ENCODE measurements around the gene BCAR1. TPM values are rescaled to one million over a fixed set of nuclear protein-coding genes. Genes with fewer than 3 reads are reported as not detected.
"Not testable (repeated sequence)": the region's sequence is repeated elsewhere in the genome, so short reads cannot be mapped to it uniquely, and the experiment has no call there.

The BCAR1 gene
- total and polyA plus RNA-seq, 7 experiments from 2014 or later: not detected

DNA sequence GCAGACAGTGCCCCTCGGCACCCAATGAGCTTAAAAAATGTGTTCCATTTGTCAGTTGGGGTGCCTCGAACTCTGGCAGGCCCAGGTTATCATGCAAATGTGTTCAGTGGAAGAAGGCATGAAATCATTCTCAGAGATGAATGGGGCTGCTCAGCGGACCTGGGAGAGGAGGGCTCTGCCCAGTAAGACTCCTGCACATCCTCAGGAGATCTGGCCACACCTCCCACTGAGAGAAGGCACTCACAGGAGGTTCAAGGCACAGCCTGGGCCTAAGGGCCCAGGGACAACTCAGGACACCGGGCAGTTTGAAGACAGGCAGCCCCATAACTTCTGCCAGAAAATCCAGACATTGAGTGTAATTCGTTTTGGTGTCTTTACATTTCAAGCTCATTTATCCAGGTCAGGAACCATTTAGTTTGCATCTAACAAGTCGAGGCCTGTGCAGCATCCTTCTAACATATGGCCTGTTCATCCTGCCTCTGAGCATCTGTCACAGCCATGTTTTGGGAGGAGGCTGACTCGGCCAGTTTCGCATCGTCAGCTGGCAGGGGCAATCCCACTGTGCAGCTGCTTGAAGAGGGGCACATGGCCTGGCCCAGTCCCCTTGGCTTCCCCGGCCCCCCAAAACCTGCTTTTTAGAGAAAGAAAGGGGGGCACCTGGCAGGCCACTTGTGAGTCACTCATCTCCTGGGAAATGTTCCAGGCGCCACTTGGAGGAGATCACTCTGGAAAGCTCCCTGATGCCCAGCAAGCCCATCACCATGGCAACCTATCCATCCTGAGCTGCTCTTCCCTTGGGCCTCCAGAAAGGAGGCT is 31.2 kb upstream of the BCAR1 start:
- H3K4me1 ChIP-seq (ENCODE audit: control insufficient read depth in 2 of 2, insufficient read depth in 2 of 2, low read length in 2 of 2): no peaks in the 10 kb centered on the region
- peaks cover 5 to 46% (median 20%) of the 10 kb centered on the region in 5 donors for H3K27me3 Mint-ChIP-seq
- ATAC-seq (no peak), DNase-seq (no peak)
- no peaks in the 10 kb centered on the region for H3K9me3 ChIP-seq (ENCODE audit: control insufficient read depth in 2 of 3, low read length in 3 of 3)
- peaks cover 0 to 1% (median 0%) of the 10 kb centered on the region in 11 donors for H3K9me3 Mint-ChIP-seq
- H3K27ac Mint-ChIP-seq: no peak overlapping the region
- peaks cover 0 to 23% (median 11%) of the 10 kb centered on the region in 5 donors for H3K36me3 Mint-ChIP-seq
- no peak overlapping the region for H3K27ac ChIP-seq (ENCODE audit: low read depth, low read length)
- no peak overlapping the region for H3K4me3 ChIP-seq (ENCODE audit: low read length)
- peaks cover 0 to 6% (median 0%) of the 10 kb centered on the region in 7 donors for H3K4me1 Mint-ChIP-seq
- no peak overlapping the region for H3K4me3 Mint-ChIP-seq
- H3K36me3 ChIP-seq (ENCODE audit: control insufficient read depth in 2 of 3, insufficient read depth in 3 of 3, low read length in 3 of 3): no peaks in the 10 kb centered on the region
- H3K27me3 ChIP-seq (ENCODE audit: control insufficient read depth in 2 of 2, insufficient read depth in 2 of 2, low read length in 2 of 2): no peaks in the 10 kb centered on the region
- intact Hi-C loops (cut with micrococcal nuclease): no loop called here
- POLR2A ChIA-PET: no interaction called here
- CTCF ChIA-PET: no interaction called here

DNA sequence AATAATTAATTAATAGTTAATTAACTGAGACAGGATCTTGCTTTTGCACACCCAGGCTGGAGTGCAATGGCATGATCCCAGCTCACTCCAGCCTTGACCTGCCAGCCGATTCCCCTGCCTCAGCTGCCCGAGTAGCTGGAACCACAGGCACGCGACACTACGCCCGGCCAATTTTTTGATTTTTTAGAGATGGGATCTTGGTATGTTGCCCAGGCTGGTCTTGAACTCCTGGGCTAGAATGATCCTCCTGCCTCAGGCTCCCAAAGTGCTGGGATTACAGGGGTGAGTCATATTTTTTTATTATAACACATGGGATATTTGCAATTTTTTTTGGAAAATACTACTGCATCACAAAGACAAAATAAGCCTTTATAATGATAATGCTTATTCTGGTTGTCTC is 30.4 kb upstream of the BCAR1 start:
- intact Hi-C loops (cut with micrococcal nuclease): no loop called here
- Histone ChIP-seq H3K36me3 (ENCODE audit: control insufficient read depth in 2 of 3, insufficient read depth in 3 of 3, low read length in 3 of 3) (no peaks in the 10 kb centered on the region), H3K9me3 (ENCODE audit: control insufficient read depth in 2 of 3, low read length in 3 of 3) (no peaks in the 10 kb centered on the region), H3K27me3 (ENCODE audit: control insufficient read depth in 2 of 2, insufficient read depth in 2 of 2, low read length in 2 of 2) (no peaks in the 10 kb centered on the region), H3K4me3 (ENCODE audit: low read length) (no peak overlapping the region), H3K27ac (ENCODE audit: low read depth, low read length) (no peak overlapping the region), H3K4me1 (ENCODE audit: control insufficient read depth in 2 of 2, insufficient read depth in 2 of 2, low read length in 2 of 2) (no peaks in the 10 kb centered on the region)
- peaks cover 0 to 23% (median 11%) of the 10 kb centered on the region in 5 donors for H3K36me3 Mint-ChIP-seq
- ATAC-seq (no peak), DNase-seq (no peak)
- H3K27ac Mint-ChIP-seq: no peak overlapping the region
- peaks cover 0 to 1% (median 0%) of the 10 kb centered on the region in 11 donors for H3K9me3 Mint-ChIP-seq
- peaks cover 5 to 49% (median 20%) of the 10 kb centered on the region in 5 donors for H3K27me3 Mint-ChIP-seq
- H3K4me1 Mint-ChIP-seq: peaks cover 0 to 1% (median 0%) of the 10 kb centered on the region in 7 donors
- CTCF ChIA-PET: interaction anchor here (0.7 kb wide), 1 partner anchor 108 kb away, joined by 3 read pairs; no protein-coding TSS in a partner anchor
- POLR2A ChIA-PET: no interaction called here
- H3K4me3 Mint-ChIP-seq: no peak overlapping the region

DNA sequence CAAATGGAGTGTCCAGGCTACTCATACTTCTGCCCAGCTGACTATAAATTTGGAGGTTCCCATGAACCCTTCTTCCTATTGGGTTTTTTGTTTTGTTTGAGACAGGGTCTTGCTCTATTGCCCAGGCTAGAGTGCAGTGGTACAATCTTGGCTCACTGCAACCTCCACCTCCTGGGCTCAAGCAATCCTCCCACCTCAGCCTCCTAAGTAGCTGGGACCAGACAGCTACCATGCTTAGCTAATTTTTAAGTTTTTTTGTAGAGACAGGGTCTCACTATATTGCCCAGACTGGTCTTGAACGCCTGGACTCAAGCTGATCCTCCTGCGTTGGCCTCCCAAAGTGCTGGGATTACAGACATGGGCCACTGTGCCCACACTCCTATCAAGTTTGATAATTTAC is 29.6 kb upstream of the BCAR1 start:
- POLR2A ChIA-PET; H3K4me3 ChIP-seq (ENCODE audit: low read length); intact Hi-C loops (cut with micrococcal nuclease); H3K27ac Mint-ChIP-seq; DNase-seq; H3K27ac ChIP-seq (ENCODE audit: low read depth, low read length); H3K27me3 ChIP-seq (ENCODE audit: control insufficient read depth in 2 of 2, insufficient read depth in 2 of 2, low read length in 2 of 2); H3K9me3 Mint-ChIP-seq; H3K4me1 Mint-ChIP-seq; ATAC-seq; H3K9me3 ChIP-seq (ENCODE audit: control insufficient read depth in 2 of 3, low read length in 3 of 3); H3K4me3 Mint-ChIP-seq; H3K36me3 ChIP-seq (ENCODE audit: control insufficient read depth in 2 of 3, insufficient read depth in 3 of 3, low read length in 3 of 3); H3K4me1 ChIP-seq (ENCODE audit: control insufficient read depth in 2 of 2, insufficient read depth in 2 of 2, low read length in 2 of 2): not testable (repeated sequence)
- H3K27me3 Mint-ChIP-seq: peaks cover 5 to 49% (median 19%) of the 10 kb centered on the region in 5 donors
- H3K36me3 Mint-ChIP-seq: peaks cover 0 to 19% (median 8%) of the 10 kb centered on the region in 5 donors
- CTCF ChIA-PET: interaction anchor here (0.6 kb wide), 1 partner anchor 47 kb away, joined by 4 read pairs; no protein-coding TSS in a partner anchor

DNA sequence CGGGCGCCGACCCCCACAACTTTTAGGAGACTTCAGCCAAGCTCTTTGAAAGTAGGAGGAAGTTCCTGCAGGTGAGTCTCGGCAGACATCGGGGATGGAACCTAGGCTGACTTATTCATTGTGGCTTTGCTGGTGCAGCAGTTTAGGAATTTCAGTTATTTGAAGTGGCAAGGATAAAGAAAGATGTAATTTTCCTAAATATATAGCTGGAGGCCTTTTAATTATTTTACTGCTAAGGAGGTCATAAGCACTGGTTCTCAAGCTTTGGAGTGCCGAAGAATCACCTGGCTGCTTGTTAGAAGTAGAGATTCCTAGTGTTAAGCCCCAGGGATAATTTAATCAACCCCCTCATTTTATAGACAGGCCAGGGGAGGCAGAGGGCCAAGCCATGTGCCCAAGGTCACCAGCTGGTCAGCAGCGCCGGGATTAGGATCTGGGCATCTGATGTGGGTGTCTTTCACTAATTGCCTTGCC is 28.9 kb upstream of the BCAR1 start:
- no peak for DNase-seq
- CTCF ChIA-PET: no interaction called here
- Histone ChIP-seq H3K36me3 (ENCODE audit: control insufficient read depth in 2 of 3, insufficient read depth in 3 of 3, low read length in 3 of 3) (no peaks in the 10 kb centered on the region), H3K27me3 (ENCODE audit: control insufficient read depth in 2 of 2, insufficient read depth in 2 of 2, low read length in 2 of 2) (no peaks in the 10 kb centered on the region), H3K27ac (ENCODE audit: low read depth, low read length) (no peak overlapping the region), H3K4me3 (ENCODE audit: low read length) (no peak overlapping the region), H3K4me1 (ENCODE audit: control insufficient read depth in 2 of 2, insufficient read depth in 2 of 2, low read length in 2 of 2) (no peaks in the 10 kb centered on the region), H3K9me3 (ENCODE audit: control insufficient read depth in 2 of 3, low read length in 3 of 3) (no peaks in the 10 kb centered on the region)
- H3K4me3 Mint-ChIP-seq: no peak overlapping the region
- H3K36me3 Mint-ChIP-seq: peaks cover 0 to 15% (median 3%) of the 10 kb centered on the region in 5 donors
- H3K27me3 Mint-ChIP-seq: peaks cover 0 to 47% (median 19%) of the 10 kb centered on the region in 5 donors
- H3K27ac Mint-ChIP-seq: no peak overlapping the region
- POLR2A ChIA-PET: no interaction called here
- H3K9me3 Mint-ChIP-seq: peaks cover 0 to 1% (median 0%) of the 10 kb centered on the region in 11 donors
- no peak for ATAC-seq
- peaks cover 0 to 1% (median 0%) of the 10 kb centered on the region in 7 donors for H3K4me1 Mint-ChIP-seq
- intact Hi-C loops (cut with micrococcal nuclease): no loop called here

DNA sequence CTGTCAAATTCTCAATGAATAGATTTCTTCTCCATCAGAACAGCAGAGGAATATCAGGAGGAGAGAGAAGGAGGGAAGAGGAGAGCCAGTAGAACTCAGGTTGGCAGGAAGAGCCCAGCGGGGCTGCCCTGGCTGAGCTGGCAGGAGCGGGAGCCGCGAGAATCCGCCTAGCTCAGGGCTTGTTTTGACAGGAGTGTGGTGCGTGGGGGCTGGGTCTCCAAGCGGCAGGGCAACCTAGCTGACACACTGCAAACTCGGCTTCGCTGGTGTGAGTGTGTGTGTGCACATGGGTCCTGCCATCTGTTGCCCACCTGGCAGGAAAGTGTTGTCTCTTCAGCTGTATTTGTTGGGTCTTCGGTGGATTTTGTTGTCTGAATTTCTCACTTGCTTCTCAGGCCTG is 27.9 kb upstream of the BCAR1 start:
- Histone ChIP-seq H3K27me3 (ENCODE audit: control insufficient read depth in 2 of 2, insufficient read depth in 2 of 2, low read length in 2 of 2) (no peaks in the 10 kb centered on the region), H3K27ac (ENCODE audit: low read depth, low read length) (no peak overlapping the region), H3K4me3 (ENCODE audit: low read length) (no peak overlapping the region), H3K9me3 (ENCODE audit: control insufficient read depth in 2 of 3, low read length in 3 of 3) (no peaks in the 10 kb centered on the region), H3K4me1 (ENCODE audit: control insufficient read depth in 2 of 2, insufficient read depth in 2 of 2, low read length in 2 of 2) (no peaks in the 10 kb centered on the region), H3K36me3 (ENCODE audit: control insufficient read depth in 2 of 3, insufficient read depth in 3 of 3, low read length in 3 of 3) (no peaks in the 10 kb centered on the region)
- peaks cover 0 to 48% (median 19%) of the 10 kb centered on the region in 5 donors for H3K27me3 Mint-ChIP-seq
- intact Hi-C loops (cut with micrococcal nuclease): no loop called here
- no peak overlapping the region for H3K4me3 Mint-ChIP-seq
- H3K4me1 Mint-ChIP-seq: peaks cover 0 to 6% (median 0%) of the 10 kb centered on the region in 7 donors
- ATAC-seq (no peak), DNase-seq (no peak)
- peak overlapping the region in 1 of 9 donors; percentile 24 for H3K27ac Mint-ChIP-seq
- peaks cover 0 to 9% (median 0%) of the 10 kb centered on the region in 5 donors for H3K36me3 Mint-ChIP-seq
- peaks cover 0 to 1% (median 0%) of the 10 kb centered on the region in 11 donors for H3K9me3 Mint-ChIP-seq
- ChIA-PET POLR2A (no interaction called here), CTCF (no interaction called here)

DNA sequence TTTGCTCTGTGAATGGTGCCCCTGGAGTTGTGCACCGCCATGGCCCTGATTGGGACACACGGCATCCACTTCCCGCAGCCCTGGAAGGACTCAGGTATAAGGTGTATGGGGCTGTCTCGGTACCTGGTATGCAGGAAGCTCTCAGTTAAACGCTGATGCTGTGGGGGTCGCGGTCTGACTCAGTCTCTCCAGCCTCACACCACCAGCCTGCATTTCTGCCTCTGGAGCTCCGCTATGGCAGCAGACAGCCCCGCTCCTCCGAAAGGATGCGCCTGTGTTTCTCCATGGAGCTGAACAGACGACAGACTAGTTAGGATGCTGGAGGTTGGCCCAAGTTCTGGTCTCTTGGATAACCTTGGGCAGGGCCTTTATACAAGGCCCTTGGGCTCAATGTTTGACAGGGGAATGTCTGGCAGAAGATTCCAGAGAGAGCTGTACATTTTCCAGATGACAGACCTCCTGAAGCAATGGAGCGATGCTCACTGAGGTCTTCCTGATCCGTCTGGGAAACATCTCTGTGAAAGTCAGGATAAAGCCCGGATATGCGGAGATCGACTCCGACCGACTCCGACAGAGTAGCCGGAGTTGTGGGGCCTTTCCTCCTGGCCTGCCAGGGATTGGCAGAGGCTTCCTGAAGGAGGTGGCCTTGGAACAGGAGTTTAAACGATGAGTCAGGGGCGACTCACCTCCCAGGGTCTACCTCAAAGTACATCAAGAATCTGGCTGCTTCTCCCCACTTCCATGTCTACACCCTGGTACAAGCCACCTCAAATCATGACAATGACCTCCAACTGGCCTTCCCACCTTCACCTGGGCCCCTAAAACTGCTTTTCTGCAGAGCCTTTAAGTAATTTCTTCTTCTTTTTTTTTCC is 21.9 kb upstream of the BCAR1 start:
- ATAC-seq (no peak), DNase-seq (no peak)
- Histone ChIP-seq H3K4me1 (ENCODE audit: control insufficient read depth in 2 of 2, insufficient read depth in 2 of 2, low read length in 2 of 2) (no peaks in the 10 kb centered on the region), H3K27ac (ENCODE audit: low read depth, low read length) (no peak overlapping the region), H3K36me3 (ENCODE audit: control insufficient read depth in 2 of 3, insufficient read depth in 3 of 3, low read length in 3 of 3) (no peaks in the 10 kb centered on the region), H3K27me3 (ENCODE audit: control insufficient read depth in 2 of 2, insufficient read depth in 2 of 2, low read length in 2 of 2) (no peaks in the 10 kb centered on the region), H3K4me3 (ENCODE audit: low read length) (no peak overlapping the region), H3K9me3 (ENCODE audit: control insufficient read depth in 2 of 3, low read length in 3 of 3) (no peaks in the 10 kb centered on the region)
- intact Hi-C loops (cut with micrococcal nuclease): no loop called here
- peaks cover 0 to 6% (median 0%) of the 10 kb centered on the region in 7 donors for H3K4me1 Mint-ChIP-seq
- no peaks in the 10 kb centered on the region for H3K36me3 Mint-ChIP-seq
- ChIA-PET CTCF (no interaction called here), POLR2A (no interaction called here)
- no peak overlapping the region for H3K27ac Mint-ChIP-seq
- H3K9me3 Mint-ChIP-seq: peaks cover 0 to 1% (median 0%) of the 10 kb centered on the region in 11 donors
- H3K27me3 Mint-ChIP-seq: peaks cover 5 to 47% (median 23%) of the 10 kb centered on the region in 5 donors
- H3K4me3 Mint-ChIP-seq: no peak overlapping the region
